BE2C (cell line): Measurements from ENCODE around the gene PHLDB3.

Experiments
- DNase-seq: peaks from one replicate; pipeline ENCODE4 v3.0.0-alpha.2; 2020
- H3K27me3 ChIP-seq: fragments of 250-450 bp; sonication (Bioruptor Pico); 2 replicates; pipeline ENCODE4 v1.5.1; 2020; ENCODE audit warnings: mild to moderate bottlenecking
- H3K36me3 ChIP-seq: fragments of 250-450 bp; sonication (Bioruptor Pico); 2 replicates; pipeline ENCODE4 v1.5.1; 2020; ENCODE audit warnings: mild to moderate bottlenecking
- H3K4me1 ChIP-seq: fragments of 250-450 bp; sonication (Bioruptor Pico); 2 replicates; pipeline ENCODE4 v1.5.1; 2020
- H3K4me3 ChIP-seq: 2 replicates; pipeline ENCODE4 v1.5.1; 2011; ENCODE audit warnings: low read depth, low read length
- H3K9me3 ChIP-seq: fragments of 250-450 bp; sonication (Bioruptor Pico); 2 replicates; pipeline ENCODE4 v1.5.1; 2020
- TF ChIP-seq, protein P1 (sequence below): IDR thresholded peaks from 2 replicates; pipeline ENCODE4 v1.5.1; 2012; ENCODE audit warnings: mild to moderate bottlenecking, low read depth, low read length

Gene PHLDB3

DNA sequence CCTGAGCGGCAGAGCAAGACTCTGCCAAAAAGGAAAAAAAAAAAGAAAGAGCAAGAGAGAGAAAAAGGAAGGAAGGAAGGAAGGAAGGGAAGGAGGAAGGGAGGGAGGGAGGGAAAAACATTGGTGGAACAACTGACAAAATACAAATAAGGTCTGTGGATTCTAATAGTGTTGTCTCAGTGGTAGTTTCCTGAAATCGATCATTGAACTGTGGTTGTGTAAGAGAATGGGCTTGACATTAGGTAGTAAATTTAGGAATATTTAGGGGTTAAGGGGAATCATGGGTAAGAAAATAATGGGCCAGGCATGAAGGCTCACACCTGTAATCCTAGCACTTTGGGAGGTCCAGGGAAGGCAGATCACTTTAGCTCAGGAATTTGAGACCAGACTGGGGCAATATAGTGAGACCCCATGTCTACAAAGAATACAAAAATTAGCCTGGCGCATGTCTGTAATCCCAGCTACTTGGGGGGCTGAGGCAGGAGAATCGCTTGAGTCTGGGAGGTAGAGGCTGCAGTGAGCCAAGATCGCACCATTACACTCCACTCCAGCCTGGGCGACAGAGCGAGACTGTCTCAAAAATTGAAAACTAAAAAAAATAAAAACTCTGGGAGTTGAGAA is 14.5 kb downstream of the PHLDB3 start:
- no peak for DNase-seq
- H3K27me3 ChIP-seq: no peaks in the 10 kb centered on the region
- H3K36me3 ChIP-seq: no peaks in the 10 kb centered on the region
- H3K9me3 ChIP-seq: no peaks in the 10 kb centered on the region
- no peaks in the 10 kb centered on the region for H3K4me1 ChIP-seq
- H3K4me3 ChIP-seq: no peak overlapping the region
- TF ChIP-seq, protein P1, sequence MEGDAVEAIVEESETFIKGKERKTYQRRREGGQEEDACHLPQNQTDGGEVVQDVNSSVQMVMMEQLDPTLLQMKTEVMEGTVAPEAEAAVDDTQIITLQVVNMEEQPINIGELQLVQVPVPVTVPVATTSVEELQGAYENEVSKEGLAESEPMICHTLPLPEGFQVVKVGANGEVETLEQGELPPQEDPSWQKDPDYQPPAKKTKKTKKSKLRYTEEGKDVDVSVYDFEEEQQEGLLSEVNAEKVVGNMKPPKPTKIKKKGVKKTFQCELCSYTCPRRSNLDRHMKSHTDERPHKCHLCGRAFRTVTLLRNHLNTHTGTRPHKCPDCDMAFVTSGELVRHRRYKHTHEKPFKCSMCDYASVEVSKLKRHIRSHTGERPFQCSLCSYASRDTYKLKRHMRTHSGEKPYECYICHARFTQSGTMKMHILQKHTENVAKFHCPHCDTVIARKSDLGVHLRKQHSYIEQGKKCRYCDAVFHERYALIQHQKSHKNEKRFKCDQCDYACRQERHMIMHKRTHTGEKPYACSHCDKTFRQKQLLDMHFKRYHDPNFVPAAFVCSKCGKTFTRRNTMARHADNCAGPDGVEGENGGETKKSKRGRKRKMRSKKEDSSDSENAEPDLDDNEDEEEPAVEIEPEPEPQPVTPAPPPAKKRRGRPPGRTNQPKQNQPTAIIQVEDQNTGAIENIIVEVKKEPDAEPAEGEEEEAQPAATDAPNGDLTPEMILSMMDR: no peak

DNA sequence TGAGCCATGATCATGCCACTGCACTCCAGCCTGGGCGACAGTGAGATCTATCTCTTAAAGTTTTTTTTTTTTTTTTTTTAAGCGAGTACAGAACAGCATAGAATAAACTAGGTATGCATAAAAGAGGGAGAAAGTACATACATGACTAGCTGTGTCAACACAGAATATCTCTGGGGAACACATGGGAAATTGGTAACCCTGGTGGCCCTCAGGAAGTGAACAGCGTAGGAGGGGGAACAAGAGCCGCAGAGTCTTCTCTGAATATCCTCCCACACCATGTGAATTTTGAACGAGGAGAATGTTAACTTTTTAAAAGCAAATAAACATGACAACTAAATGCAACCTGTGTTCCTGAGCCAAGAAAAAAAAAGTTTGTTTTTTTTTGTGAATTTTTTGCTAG is 15.2 kb downstream of the PHLDB3 start:
- Histone ChIP-seq H3K9me3 (no peaks in the 10 kb centered on the region), H3K27me3 (no peaks in the 10 kb centered on the region), H3K36me3 (no peaks in the 10 kb centered on the region), H3K4me1 (no peaks in the 10 kb centered on the region), H3K4me3 (no peak overlapping the region)
- TF ChIP-seq, protein P1: no peak
- DNase-seq: no peak

DNA sequence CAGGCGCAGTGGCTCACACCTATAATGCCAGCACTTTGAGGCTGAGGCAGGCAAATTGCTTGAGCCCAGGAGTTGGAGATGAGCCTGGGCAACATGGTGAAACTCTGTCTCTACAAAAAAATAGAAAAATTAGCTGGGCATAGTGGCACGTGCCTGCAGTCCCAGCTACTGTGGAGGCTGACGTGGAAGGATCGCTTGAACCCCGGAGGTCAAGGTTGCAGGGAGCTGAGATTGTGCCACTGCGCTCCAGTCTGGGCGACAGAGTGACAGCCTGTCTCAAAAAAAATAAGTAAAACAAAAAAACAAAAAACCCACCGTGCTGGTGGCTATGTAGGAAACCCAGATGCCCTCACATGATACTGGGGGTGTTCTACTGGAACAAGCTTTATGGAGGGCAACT is 16.4 kb downstream of the PHLDB3 start:
- no peaks in the 10 kb centered on the region for H3K4me1 ChIP-seq
- no peaks in the 10 kb centered on the region for H3K36me3 ChIP-seq
- DNase-seq: no peak
- no peak overlapping the region for H3K4me3 ChIP-seq
- H3K9me3 ChIP-seq: no peaks in the 10 kb centered on the region
- TF ChIP-seq, protein P1: no peak
- no peaks in the 10 kb centered on the region for H3K27me3 ChIP-seq

DNA sequence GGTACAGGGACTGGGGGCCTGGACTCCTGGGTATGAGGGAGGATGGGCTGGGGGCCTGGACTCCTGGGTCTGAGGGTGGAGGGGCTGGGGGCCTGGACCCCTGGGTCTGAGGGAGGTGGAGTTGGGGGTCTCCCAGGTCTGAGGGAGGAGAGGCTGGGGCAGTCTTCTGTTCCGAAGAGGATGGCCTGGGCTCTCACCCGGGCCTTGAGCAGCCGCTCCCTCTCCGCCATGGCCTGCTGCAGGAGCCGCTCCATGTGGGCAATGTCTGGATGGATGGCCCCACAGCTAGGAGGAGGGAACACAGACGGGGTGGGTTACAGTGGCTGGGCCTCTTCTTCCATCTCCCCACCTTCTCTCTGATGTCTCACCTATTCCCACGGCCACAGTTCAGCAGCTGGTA is 18.1 kb downstream of the PHLDB3 start:
- H3K4me1 ChIP-seq: no peaks in the 10 kb centered on the region
- H3K36me3 ChIP-seq: no peaks in the 10 kb centered on the region
- no peak overlapping the region for H3K4me3 ChIP-seq
- DNase-seq: no peak
- no peaks in the 10 kb centered on the region for H3K27me3 ChIP-seq
- H3K9me3 ChIP-seq: no peaks in the 10 kb centered on the region
- TF ChIP-seq, protein P1: no peak

DNA sequence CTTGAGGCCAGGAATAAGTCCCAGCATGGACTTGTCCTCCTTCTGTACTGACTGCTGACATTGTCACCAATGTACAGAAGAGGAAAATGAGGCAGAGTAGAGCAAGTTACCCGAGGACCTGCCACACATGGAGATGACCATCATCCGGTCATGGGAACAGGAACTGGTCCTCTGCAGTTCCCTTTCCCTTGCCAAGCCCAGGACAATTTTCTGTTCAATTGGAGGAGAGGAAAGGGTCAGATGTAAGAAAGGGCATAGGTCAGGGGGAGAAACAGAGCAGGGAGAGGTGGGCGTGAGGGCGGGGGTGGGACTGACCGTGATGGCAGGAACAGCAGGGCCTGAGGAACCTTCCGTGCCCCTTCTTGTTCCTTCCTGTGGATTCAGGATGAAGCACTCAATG is 18.6 kb downstream of the PHLDB3 start:
- H3K4me1 ChIP-seq: no peaks in the 10 kb centered on the region
- no peaks in the 10 kb centered on the region for H3K27me3 ChIP-seq
- H3K4me3 ChIP-seq: no peak overlapping the region
- no peak for DNase-seq
- no peaks in the 10 kb centered on the region for H3K36me3 ChIP-seq
- no peaks in the 10 kb centered on the region for H3K9me3 ChIP-seq
- TF ChIP-seq, protein P1: no peak

DNA sequence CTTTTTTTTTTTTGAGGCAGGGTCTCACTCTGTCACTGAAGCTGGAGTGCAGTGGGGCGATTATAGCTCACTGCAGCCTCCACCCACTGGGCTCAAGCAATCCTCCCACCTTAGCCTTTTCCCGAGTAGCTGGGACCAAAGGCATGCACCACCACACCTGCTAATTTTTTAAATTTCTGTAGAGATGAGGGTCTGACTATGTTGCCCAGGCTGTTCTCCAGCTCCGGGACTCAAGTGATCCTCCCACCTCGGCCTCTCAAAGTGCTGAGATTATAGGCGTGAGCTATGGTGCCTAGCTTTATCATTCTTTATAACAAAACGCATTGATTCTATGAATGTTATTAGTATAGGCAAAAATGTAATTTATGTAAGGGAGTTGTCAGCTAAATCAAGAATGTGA is 21.3 kb downstream of the PHLDB3 start:
- Histone ChIP-seq H3K9me3 (no peaks in the 10 kb centered on the region), H3K4me3 (no peak overlapping the region), H3K4me1 (no peaks in the 10 kb centered on the region), H3K27me3 (no peaks in the 10 kb centered on the region), H3K36me3 (no peaks in the 10 kb centered on the region)
- TF ChIP-seq, protein P1: no peak
- DNase-seq: no peak
